CD8-positive, alpha-beta memory T cell (primary cell): Measurements from ENCODE around the gene CPA5. TPM values are rescaled to one million over a fixed set of nuclear protein-coding genes. Genes with fewer than 3 reads are reported as not detected.
A peak's percentile ranks its signal among the peaks of the same experiment; 100 is the strongest.

Experiments used
- CTCF ChIA-PET: fragments of 350-600 bp; sonication (Branson Sonifier 250); formaldehyde crosslinking; loops from one replicate; lab custom pipeline; 2021; ENCODE audit warnings: antibody characterized with exemption; lab: Charles Lee
- POLR2A ChIA-PET: fragments of 350-600 bp; sonication (Branson Sonifier 250); formaldehyde crosslinking; loops from one replicate; lab custom pipeline; 2021; ENCODE audit warnings: antibody characterized with exemption; lab: Charles Lee
- DNase-seq, 5 donors: peaks; one replicate each; pipeline versions ENCODE4 v3.0.0 to v3.0.0-alpha.2; 2020 to 2022; ENCODE audit warnings: mixed read lengths in 1 of 5
- H3K27ac ChIP-seq: one replicate; pipeline ENCODE4 v1.7.0; 2013; ENCODE audit warnings: low read depth, mild to moderate bottlenecking, low read length, moderate library complexity
- H3K27me3 ChIP-seq: 2 replicates; pipeline ENCODE4 v1.7.0; 2013; ENCODE audit warnings: low read length, mild to moderate bottlenecking; ENCODE audit not compliant: insufficient read depth, poor library complexity, severe bottlenecking
- H3K36me3 ChIP-seq: 2 replicates; pipeline ENCODE4 v1.7.0; 2013; ENCODE audit warnings: mild to moderate bottlenecking, low read length, moderate library complexity; ENCODE audit not compliant: insufficient read depth
- H3K4me1 ChIP-seq: 2 replicates; pipeline ENCODE4 v1.7.0; 2013; ENCODE audit warnings: mild to moderate bottlenecking, low read length, moderate library complexity; ENCODE audit not compliant: insufficient read depth
- H3K4me3 ChIP-seq: 2 replicates; pipeline ENCODE4 v1.7.0; 2013; ENCODE audit warnings: mild to moderate bottlenecking, low read length
- H3K9me3 ChIP-seq: 2 replicates; pipeline ENCODE4 v1.7.0; 2013; ENCODE audit warnings: mild to moderate bottlenecking, low read length
- H3K27ac Mint-ChIP-seq, 8 donors: one replicate each; pipeline ENCODE4 v1.8.0; 2020 to 2021; ENCODE audit warnings: mixed read lengths in 8 of 8, mild to moderate bottlenecking in 6 of 8, inconsistent platforms in 3 of 8, moderate library complexity in 3 of 8
- H3K27me3 Mint-ChIP-seq, 2 donors: one replicate each; pipeline ENCODE4 v1.8.0; 2020 to 2021; ENCODE audit warnings: mixed read lengths in 2 of 2, mild to moderate bottlenecking in 1 of 2, moderate library complexity in 1 of 2
- H3K36me3 Mint-ChIP-seq, 3 donors: one replicate each; pipeline ENCODE4 v1.8.0; 2020 to 2021; ENCODE audit warnings: mixed read lengths in 3 of 3, inconsistent platforms in 1 of 3, mild to moderate bottlenecking in 1 of 3
- H3K4me1 Mint-ChIP-seq, 3 donors: one replicate each; pipeline ENCODE4 v1.8.0; 2020 to 2021; ENCODE audit warnings: mixed read lengths in 3 of 3, inconsistent platforms in 1 of 3, mild to moderate bottlenecking in 1 of 3
- H3K4me3 Mint-ChIP-seq, 7 donors: one replicate each; pipeline ENCODE4 v1.8.0; 2020 to 2021; ENCODE audit warnings: mixed read lengths in 7 of 7, mild to moderate bottlenecking in 6 of 7, moderate library complexity in 4 of 7, inconsistent platforms in 2 of 7
- H3K9me3 Mint-ChIP-seq, 5 donors: one replicate each; pipeline ENCODE4 v1.8.0; 2020 to 2022; ENCODE audit warnings: mixed read lengths in 5 of 5, mild to moderate bottlenecking in 3 of 5, moderate library complexity in 2 of 5, inconsistent platforms in 1 of 5
- polyA plus RNA-seq: library from polyadenylated mRNA; unstranded; fragments of 300-500 nt; fragmentation: Illumina TruSeq; gene quantifications from one replicate; pipeline ENCODE4 v1.2.3, GENCODE V29; 2021
- total RNA-seq, 2 experiments: library from RNA; stranded (reverse); gene quantifications; one replicate each; pipeline ENCODE4 v1.2.3, GENCODE V29; 2021

CPA5 gene
- total and polyA plus RNA-seq, 3 experiments from 2014 or later: 1.0 to 30.5 (median 2.0) TPM

DNA sequence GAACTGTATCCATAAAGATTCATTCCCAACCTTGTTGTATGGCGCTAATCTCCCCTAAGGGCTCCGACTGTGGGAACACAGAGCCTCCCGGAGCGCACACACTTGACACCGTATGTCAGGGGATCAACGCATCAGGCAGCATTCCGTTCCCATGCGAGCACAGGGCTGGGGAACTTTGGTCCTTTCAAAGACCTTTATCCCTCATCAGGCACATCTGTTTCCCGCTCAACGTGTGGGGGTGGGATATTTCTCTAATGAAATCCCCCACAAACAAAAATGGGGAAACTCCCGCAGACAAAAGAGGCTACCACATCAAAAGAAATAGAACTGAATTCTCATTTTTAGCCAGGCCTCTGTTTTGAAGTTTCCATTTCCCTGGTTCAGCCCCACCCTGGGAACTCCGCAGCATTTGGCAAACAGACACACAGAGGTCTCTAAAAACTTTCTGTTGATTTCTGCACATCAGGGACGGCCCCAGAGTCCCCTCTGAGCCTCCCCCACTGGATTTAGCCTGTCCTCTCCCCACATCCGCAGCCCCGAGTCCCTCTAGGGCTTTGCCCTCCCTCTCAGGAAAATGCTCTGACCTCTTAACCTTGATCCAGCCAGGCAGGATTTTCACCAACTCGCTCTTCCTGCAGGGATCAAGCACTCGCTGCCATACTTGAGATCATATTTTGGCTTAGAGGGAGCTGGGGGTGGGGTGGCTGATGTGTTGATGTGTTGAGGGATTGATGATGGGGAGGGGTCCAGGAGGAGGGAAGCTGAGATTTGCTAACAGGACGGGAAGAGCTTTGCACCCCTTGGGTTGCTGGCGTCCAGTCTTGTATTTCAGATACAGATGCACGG lies 6.6 kb downstream of the CPA5 start:
- CTCF ChIA-PET: no interaction called here
- Mint-ChIP-seq H3K4me1 (peaks cover 4 to 18% (median 4%) of the 10 kb centered on the region in 3 donors), H3K36me3 (no peaks in the 10 kb centered on the region), H3K27me3 (peaks cover 8 to 36% of the 10 kb centered on the region in 2 donors), H3K27ac (no peak overlapping the region), H3K9me3 (no peaks in the 10 kb centered on the region), H3K4me3 (no peak overlapping the region)
- no peak for DNase-seq
- no peaks in the 10 kb centered on the region for H3K9me3 ChIP-seq
- H3K27ac ChIP-seq: no peak overlapping the region
- POLR2A ChIA-PET: no interaction called here
- H3K4me3 ChIP-seq: no peak overlapping the region
- H3K27me3 ChIP-seq: peaks cover 3% of the 10 kb centered on the region
- no peaks in the 10 kb centered on the region for H3K4me1 ChIP-seq
- H3K36me3 ChIP-seq: no peaks in the 10 kb centered on the region

DNA sequence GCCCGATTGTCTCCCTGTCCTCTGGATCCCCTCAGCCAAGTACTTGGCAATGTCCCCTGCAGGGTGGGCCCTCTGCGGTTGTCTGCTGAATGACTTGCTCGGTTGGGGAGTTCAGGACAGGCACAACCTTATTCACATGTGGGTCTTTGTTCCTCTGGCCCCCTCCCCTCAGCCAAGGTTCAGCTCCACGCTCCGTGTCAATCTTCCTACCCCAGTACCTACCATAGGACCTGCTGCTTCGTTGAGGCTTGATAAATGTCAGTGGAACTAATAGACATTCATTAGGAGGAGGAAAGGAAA lies 7.1 kb downstream of the CPA5 start:
- no peaks in the 10 kb centered on the region for H3K4me1 ChIP-seq
- H3K4me3 ChIP-seq: no peak overlapping the region
- Mint-ChIP-seq H3K4me3 (no peak overlapping the region), H3K4me1 (peaks cover 4 to 18% (median 4%) of the 10 kb centered on the region in 3 donors), H3K27ac (no peak overlapping the region), H3K36me3 (no peaks in the 10 kb centered on the region), H3K27me3 (peaks cover 8 to 36% of the 10 kb centered on the region in 2 donors), H3K9me3 (no peaks in the 10 kb centered on the region)
- H3K27ac ChIP-seq: no peak overlapping the region
- peaks cover 3% of the 10 kb centered on the region for H3K27me3 ChIP-seq
- H3K36me3 ChIP-seq: no peaks in the 10 kb centered on the region
- ChIA-PET POLR2A (no interaction called here), CTCF (no interaction called here)
- no peak for DNase-seq
- H3K9me3 ChIP-seq: no peaks in the 10 kb centered on the region

DNA sequence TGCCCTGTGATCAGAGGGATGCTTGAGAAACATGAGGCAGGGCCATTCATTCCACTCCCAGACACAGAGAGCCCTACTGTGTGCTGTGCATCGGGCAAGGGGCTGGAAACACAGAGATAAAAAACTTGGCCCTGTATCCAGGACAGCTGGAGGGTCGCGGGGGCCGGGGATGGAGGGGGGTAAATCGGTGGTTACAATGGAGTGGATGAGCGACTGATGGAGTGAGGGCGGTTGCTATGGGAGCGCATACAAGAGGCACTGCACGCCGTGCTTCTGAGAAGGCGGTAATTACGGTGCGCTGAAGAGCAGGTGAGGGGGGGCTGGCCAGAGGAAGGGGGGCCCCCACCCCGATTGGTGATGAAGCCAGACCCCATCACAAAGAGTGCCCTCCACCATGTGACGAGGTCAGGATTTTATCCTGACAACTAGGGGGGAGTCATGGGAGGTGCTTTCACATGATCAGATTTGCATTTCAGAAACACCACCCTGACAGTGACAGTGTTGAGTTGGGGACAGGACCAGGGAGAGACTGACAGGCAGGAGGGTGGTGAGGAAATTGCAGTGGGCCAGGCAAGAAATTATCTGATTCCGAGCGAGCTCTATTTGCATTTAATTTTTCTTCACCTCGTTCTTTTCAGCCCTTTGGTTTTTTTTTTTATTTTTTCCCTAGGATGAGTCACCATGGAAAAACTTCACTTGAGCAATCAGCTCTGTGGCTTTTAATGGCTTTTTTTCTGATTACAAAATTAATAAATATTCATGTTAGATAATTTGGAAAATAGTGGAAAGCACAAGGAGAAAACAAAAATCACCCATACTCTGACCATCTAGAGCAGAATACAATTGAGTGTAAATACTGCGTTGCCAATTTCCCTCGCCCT lies 7.8 kb downstream of the CPA5 start:
- Histone ChIP-seq H3K4me3 (no peak overlapping the region), H3K27ac (no peak overlapping the region), H3K27me3 (peaks cover 3% of the 10 kb centered on the region), H3K9me3 (no peaks in the 10 kb centered on the region), H3K4me1 (no peaks in the 10 kb centered on the region), H3K36me3 (no peaks in the 10 kb centered on the region)
- Mint-ChIP-seq H3K4me1 (peaks cover 4 to 18% (median 4%) of the 10 kb centered on the region in 3 donors), H3K27ac (no peak overlapping the region), H3K9me3 (no peaks in the 10 kb centered on the region), H3K4me3 (no peak overlapping the region), H3K36me3 (no peaks in the 10 kb centered on the region), H3K27me3 (peaks cover 8 to 36% of the 10 kb centered on the region in 2 donors)
- no peak for DNase-seq
- ChIA-PET CTCF (no interaction called here), POLR2A (interaction anchor here (0.7 kb wide), 1 partner anchor 30 kb away, joined by 4 read pairs; no protein-coding TSS in a partner anchor)

DNA sequence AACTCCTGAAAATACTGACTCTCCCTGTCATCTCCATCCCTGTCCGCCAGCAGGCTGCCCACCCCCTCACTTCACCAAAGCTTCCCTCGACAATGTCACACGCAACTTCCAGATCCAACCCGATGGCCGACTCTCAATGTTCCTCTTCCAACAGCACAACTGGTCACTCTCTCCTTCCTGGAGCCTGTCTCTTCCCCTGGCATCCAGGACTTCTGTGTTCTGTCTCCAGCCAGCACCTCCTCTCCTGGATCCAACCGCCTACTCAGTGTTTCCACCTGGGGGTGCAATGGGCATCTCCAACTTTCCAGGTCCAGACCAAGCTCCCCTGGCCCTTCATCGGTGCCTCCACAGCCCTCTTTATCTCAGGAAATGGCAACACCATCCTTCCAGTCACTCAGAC lies 8.6 kb downstream of the CPA5 start:
- ChIA-PET CTCF (no interaction called here), POLR2A (interaction anchor here (0.7 kb wide), 1 partner anchor 31 kb away, joined by 4 read pairs; no protein-coding TSS in a partner anchor)
- Histone ChIP-seq H3K4me1 (no peaks in the 10 kb centered on the region), H3K27me3 (peaks cover 3% of the 10 kb centered on the region), H3K36me3 (no peaks in the 10 kb centered on the region), H3K27ac (no peak overlapping the region), H3K9me3 (no peaks in the 10 kb centered on the region), H3K4me3 (no peak overlapping the region)
- Mint-ChIP-seq H3K27me3 (peaks cover 6 to 32% of the 10 kb centered on the region in 2 donors), H3K9me3 (no peaks in the 10 kb centered on the region), H3K4me3 (no peak overlapping the region), H3K36me3 (no peaks in the 10 kb centered on the region), H3K4me1 (peaks cover 4 to 18% (median 4%) of the 10 kb centered on the region in 3 donors), H3K27ac (no peak overlapping the region)
- DNase-seq: no peak

DNA sequence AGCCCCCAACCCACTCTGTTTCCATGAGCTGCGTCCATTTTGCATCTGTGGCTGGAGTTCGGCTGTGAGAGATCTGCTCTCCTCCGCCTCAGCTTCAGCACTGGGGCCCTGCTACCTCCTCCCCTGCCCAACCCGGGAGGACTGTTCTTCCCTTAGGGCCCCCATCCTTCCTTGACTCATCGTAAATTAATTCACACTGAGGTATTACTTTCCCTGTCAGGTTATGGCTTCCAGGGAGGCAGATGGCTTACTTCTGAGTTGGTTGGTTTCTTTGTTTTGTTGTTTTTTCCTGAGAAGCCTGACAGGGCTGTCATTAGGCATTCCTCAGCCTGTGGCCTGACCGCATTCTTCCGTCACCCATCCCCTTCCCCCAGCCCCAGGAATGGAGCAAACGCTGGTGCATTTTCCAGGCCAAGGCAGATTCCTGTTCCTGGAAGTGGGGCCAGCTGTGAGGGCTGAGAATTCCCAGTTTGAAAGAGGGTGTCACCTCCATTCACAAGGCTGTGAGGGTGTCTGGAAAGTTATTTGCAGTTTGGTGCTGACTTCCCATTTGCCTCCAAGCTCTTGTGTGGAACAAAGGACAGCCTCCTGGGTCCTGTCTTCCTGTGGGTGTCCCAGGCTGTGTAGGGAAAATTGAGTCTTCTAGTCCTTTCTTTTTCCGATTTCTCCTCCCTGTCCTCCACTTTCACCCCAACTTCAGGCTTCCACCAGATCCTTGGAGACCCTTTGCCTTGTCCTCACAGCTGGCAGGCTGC lies 11.7 kb downstream of the CPA5 start:
- peak overlapping the region in 1 of 8 donors; percentile 52 for H3K27ac Mint-ChIP-seq
- H3K4me1 Mint-ChIP-seq: peaks cover 0 to 8% (median 4%) of the 10 kb centered on the region in 3 donors
- no peaks in the 10 kb centered on the region for H3K36me3 ChIP-seq
- POLR2A ChIA-PET: no interaction called here
- no peak overlapping the region for H3K4me3 Mint-ChIP-seq
- peaks cover 2 to 11% (median 5%) of the 10 kb centered on the region in 5 donors for H3K9me3 Mint-ChIP-seq
- no peak overlapping the region for H3K4me3 ChIP-seq
- H3K9me3 ChIP-seq: no peaks in the 10 kb centered on the region
- DNase-seq: no peak
- H3K27me3 Mint-ChIP-seq: peaks cover 6 to 19% of the 10 kb centered on the region in 2 donors
- H3K4me1 ChIP-seq: no peaks in the 10 kb centered on the region
- H3K27ac ChIP-seq: no peak overlapping the region
- CTCF ChIA-PET: no interaction called here
- peaks cover 3% of the 10 kb centered on the region for H3K27me3 ChIP-seq
- peaks cover 0 to 7% (median 0%) of the 10 kb centered on the region in 3 donors for H3K36me3 Mint-ChIP-seq

DNA sequence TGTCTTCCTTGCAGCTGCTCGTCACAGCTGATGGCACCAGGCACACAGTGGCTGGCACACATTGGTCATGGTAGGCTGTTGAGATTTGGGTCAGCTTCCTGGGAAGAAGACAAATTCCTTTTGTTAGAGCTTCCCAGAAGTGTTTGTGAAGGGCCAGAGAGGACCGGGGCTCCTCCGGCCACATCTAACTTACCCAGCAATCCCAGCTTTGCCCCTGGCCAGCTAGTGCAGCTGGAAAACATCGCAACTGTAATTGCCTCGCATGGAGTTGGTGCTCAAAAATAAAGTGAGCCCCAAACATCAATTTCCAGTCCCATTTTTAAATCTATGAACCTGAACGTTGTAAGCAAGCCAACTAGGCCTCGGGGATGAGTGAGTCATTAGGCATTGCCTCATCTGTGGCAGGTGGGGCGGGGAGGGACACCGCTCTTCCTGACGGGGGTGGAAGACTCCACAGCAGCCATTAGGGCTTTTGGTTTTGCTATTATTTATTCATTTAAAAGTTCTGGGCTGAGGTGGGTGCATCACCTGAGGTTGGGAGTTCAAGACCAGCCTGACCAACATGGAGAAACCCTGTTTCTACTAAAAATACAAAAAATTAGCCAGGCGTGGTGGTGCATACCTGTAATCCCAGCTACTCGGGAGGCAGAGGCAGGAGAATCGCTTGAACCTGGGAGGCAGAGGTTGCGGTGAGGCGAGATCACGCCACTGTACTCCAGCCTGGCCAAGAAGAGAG lies 12.4 kb downstream of the CPA5 start:
- ChIA-PET CTCF (no interaction called here), POLR2A (no interaction called here)
- Mint-ChIP-seq H3K9me3 (peaks cover 3 to 11% (median 5%) of the 10 kb centered on the region in 5 donors), H3K4me1 (peaks cover 0 to 2% (median under 1%) of the 10 kb centered on the region in 3 donors), H3K27ac (no peak overlapping the region), H3K36me3 (peaks cover 0 to 8% (median 0%) of the 10 kb centered on the region in 3 donors), H3K27me3 (peaks cover 8 to 13% of the 10 kb centered on the region in 2 donors), H3K4me3 (no peak overlapping the region)
- Histone ChIP-seq H3K36me3 (no peaks in the 10 kb centered on the region), H3K9me3 (no peaks in the 10 kb centered on the region), H3K4me3 (no peak overlapping the region), H3K27me3 (no peaks in the 10 kb centered on the region), H3K27ac (no peak overlapping the region), H3K4me1 (no peaks in the 10 kb centered on the region)
- DNase-seq: no peak

DNA sequence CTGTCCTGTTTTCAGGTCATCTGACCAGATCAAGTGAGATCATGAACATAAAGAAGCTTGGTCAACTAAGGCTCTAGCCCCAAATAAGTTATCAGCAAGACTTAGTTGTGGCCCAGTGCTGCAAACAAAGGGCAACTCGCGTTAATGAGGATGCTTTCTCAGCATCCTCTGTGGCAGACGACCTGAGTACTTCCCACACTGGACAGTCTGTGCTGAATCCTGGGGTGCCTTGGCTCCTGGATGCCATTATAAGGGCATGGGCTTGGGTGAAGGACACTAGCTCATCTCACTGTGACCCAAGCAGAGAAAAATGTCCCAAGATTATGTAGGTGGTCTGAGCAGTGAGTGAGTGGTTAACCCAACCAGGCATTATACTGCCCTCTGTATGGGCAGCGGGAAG lies 13.9 kb downstream of the CPA5 start:
- CTCF ChIA-PET: no interaction called here

More for the DNA sequence above, 13.9 kb downstream of the CPA5 start:
- Mint-ChIP-seq H3K4me3 (no peak overlapping the region), H3K4me1 (no peaks in the 10 kb centered on the region), H3K27ac (no peak overlapping the region), H3K9me3 (peaks cover 4 to 11% (median 5%) of the 10 kb centered on the region in 5 donors), H3K36me3 (peaks cover 0 to 8% (median 0%) of the 10 kb centered on the region in 3 donors), H3K27me3 (peaks cover 7 to 15% of the 10 kb centered on the region in 2 donors)
- Histone ChIP-seq H3K27ac (no peak overlapping the region), H3K4me1 (no peaks in the 10 kb centered on the region), H3K27me3 (no peaks in the 10 kb centered on the region), H3K9me3 (no peaks in the 10 kb centered on the region), H3K4me3 (no peak overlapping the region), H3K36me3 (no peaks in the 10 kb centered on the region)
- POLR2A ChIA-PET: no interaction called here
- DNase-seq: no peak
